ENCODE measurements around the gene CWF19L1. TPM values are rescaled to one million over a fixed set of nuclear protein-coding genes. Genes with fewer than 3 reads are reported as not detected.

The CWF19L1 gene
- total RNA-seq: 37.4 and 37.6 TPM in 2 replicates

GRCh38 chr10:100267239-100268104, at the start of gene CWF19L1:
Gene CWF19L1, minus strand, starts transcription at chr10:100267638. Its CDS starts 45 bp downstream, at chr10:100267593.

GRCh38 chr10:100286051-100287033, 18.9 kb upstream of the CWF19L1 start, which contains the start of gene BLOC1S2:
Gene BLOC1S2, minus strand, starts transcription at chr10:100286680. Its CDS starts 21 bp downstream, at chr10:100286659.

DNA sequence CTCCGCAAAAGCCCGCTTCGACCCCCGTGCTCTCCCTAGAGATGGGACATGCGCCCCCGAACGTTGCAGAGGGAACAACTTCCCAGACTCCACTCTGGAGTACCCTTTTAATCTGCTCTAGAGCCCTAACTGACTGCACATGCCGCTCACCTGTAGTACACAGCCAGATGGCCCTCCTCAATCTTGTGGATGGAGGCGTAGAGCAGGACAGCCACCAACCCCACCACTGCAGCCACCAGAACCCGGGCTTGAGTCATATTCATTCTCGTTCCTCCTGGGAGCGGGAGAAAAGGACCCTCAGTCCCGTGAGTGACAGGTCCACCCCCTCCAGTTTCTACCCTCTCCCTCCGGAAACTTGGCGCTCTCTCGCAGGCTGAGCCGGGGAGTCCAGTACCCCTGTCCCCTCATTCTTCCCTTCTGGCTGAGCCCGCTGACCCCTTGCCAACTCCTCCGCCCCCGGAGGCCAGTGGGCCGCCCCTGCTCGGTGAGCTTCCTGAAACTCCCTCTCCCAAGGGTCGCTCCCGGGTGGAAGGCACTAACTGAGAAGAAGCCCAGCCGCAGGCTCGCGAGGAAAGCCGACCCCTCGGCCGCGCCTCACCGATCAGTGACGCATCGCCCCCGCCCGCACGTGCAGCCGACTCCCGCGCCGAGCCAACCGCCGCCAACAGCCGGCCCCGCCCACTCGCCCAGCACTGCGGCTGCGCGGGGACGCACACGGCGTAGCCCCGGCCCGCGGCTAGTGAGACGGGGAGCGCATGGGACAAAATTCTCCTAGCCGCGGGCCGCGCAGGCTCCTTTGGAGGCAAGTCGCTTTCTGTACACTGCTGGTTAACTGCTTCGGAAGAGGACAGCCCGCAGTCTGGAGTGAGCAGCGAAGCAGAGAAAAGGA, 81.8 kb downstream of the CWF19L1 start, which contains the start of gene ERLIN1:
Gene ERLIN1, minus strand, starts transcription at position 666 of the 889 bp plus-strand sequence. Its CDS starts 403 bp downstream, at position 263.

Small RNA genes lying within 50 kb of the gene (small RNA-seq; reads per million reads assigned to genes)
- gene RNU6-422P: not detected
- 200 reads per million, percentile 99 among the genes with 10 or more reads in this experiment for gene SNORA12

Other genes starting within 250 kb of the CWF19L1 start
- not detected in 2 replicates for gene CPN1, start 185.8 kb downstream of the CWF19L1 start, total RNA-seq
- gene ERLIN1, start 81.6 kb downstream of the CWF19L1 start, total RNA-seq: 31.4 and 39.9 TPM in 2 replicates
- 19.3 and 26.3 TPM in 2 replicates for gene CHUK, start 38.0 kb downstream of the CWF19L1 start, total RNA-seq
- gene BLOC1S2, start 19.0 kb upstream of the CWF19L1 start, total RNA-seq: 42.1 and 48.4 TPM in 2 replicates
- not detected in 2 replicates for gene PKD2L1, start 62.6 kb upstream of the CWF19L1 start, total RNA-seq
- gene SCD, start 79.6 kb upstream of the CWF19L1 start, total RNA-seq: 70.2 and 157 TPM in 2 replicates
- not detected in 2 replicates for gene WNT8B, start 195.4 kb upstream of the CWF19L1 start, total RNA-seq

Measured in vein endothelial cell (primary cell).